Activated CD8-positive, alpha-beta memory T cell treated with anti-CD3 and anti-CD28 coated beads, Interleukin-2, amount 50 U/mL, for 1 hour (primary cell): Measurements from ENCODE around the gene SEC24C.
"Not testable (repeated sequence)": the region's sequence is repeated elsewhere in the genome, so short reads cannot be mapped to it uniquely, and the experiment has no call there.

Experiments used
- DNase-seq: peaks from one replicate; pipeline ENCODE4 v3.0.0-alpha.2; 2020; ENCODE audit errors: extremely low read depth

The SEC24C gene

GRCh38 chr10:73743905-73744663 lies at the start of gene SEC24C:
SEC24C (plus strand) TSS chr10:73744372; CDS start chr10:73746833, 2,461 bp downstream.
- peak; percentile 88 for DNase-seq

- DNase-seq: not testable (repeated sequence)
Observed at GRCh38 chr10:73695302-73695701, 48.9 kb upstream of the SEC24C start.

GRCh38 chr10:73697675-73698159 lies 46.5 kb upstream of the SEC24C start, which contains the start of gene AGAP5:
AGAP5 (minus strand) TSS chr10:73698109; CDS start chr10:73697755, 354 bp downstream.
- DNase-seq: not testable (repeated sequence)

- DNase-seq: not testable (repeated sequence)
Observed at GRCh38 chr10:73698819-73699218, 45.4 kb upstream of the SEC24C start.

GRCh38 chr10:73703924-73704323 lies 40.2 kb upstream of the SEC24C start:
- DNase-seq: not testable (repeated sequence)

- not testable (repeated sequence) for DNase-seq
Observed at GRCh38 chr10:73705506-73706072, 38.6 kb upstream of the SEC24C start.

GRCh38 chr10:73706488-73706887 lies 37.7 kb upstream of the SEC24C start:
- DNase-seq: not testable (repeated sequence)

- not testable (repeated sequence) for DNase-seq
Observed at GRCh38 chr10:73707628-73708027, 36.5 kb upstream of the SEC24C start.

GRCh38 chr10:73708122-73708521 lies 36.0 kb upstream of the SEC24C start:
- not testable (repeated sequence) for DNase-seq

GRCh38 chr10:73711683-73712082 lies 32.5 kb upstream of the SEC24C start:
- DNase-seq: not testable (repeated sequence)

GRCh38 chr10:73713912-73714311 lies 30.3 kb upstream of the SEC24C start:
- not testable (repeated sequence) for DNase-seq

- DNase-seq: not testable (repeated sequence)
Observed at GRCh38 chr10:73714483-73714882, 29.7 kb upstream of the SEC24C start.

- DNase-seq: not testable (repeated sequence)
Observed at GRCh38 chr10:73715179-73716156, 28.7 kb upstream of the SEC24C start.

GRCh38 chr10:73716251-73716650 lies 27.9 kb upstream of the SEC24C start:
- no peak for DNase-seq

- DNase-seq: no peak
Observed at GRCh38 chr10:73717556-73717955, 26.6 kb upstream of the SEC24C start.

GRCh38 chr10:73720561-73720960 lies 23.6 kb upstream of the SEC24C start:
- DNase-seq: not testable (repeated sequence)

- DNase-seq: no peak
Observed at GRCh38 chr10:73723516-73723915, 20.7 kb upstream of the SEC24C start.

- DNase-seq: not testable (repeated sequence)
Observed at GRCh38 chr10:73729781-73730152, 14.4 kb upstream of the SEC24C start.

- peak; percentile 81 for DNase-seq
Observed at GRCh38 chr10:73730153-73730906, 13.8 kb upstream of the SEC24C start.

- no peak for DNase-seq
Observed at GRCh38 chr10:73731588-73732375, 12.4 kb upstream of the SEC24C start.
